Pancreas (tissue), 10 donors: ENCODE results near the gene GOLGA5. TPM values are rescaled to one million over a fixed set of nuclear protein-coding genes. Genes with fewer than 3 reads are reported as not detected.

ENCODE experiments used
- ATAC-seq, 4 donors: fragments of 200-7000 bp; cut with Tn5 transposase; one replicate each; pipeline versions ENCODE4 v1.8.0 to v1.9.1; 2020; ENCODE audit warnings: mild to moderate bottlenecking in 4 of 4, moderate library complexity in 4 of 4
- DNase-seq, 6 donors: peaks; one replicate each; pipeline ENCODE4 v3.0.0-alpha.2; 2020
- FAIRE-seq: peaks from 2 replicates; lab custom pipeline; 2012; peaks lifted over from hg19 to GRCh38; lab: Jason Lieb, UNC
- H3K27ac ChIP-seq, 4 donors: fragments of 200-600 bp; sonication (generic); 1 replicate in 3 of 4; 2 replicates in 1 of 4; pipeline versions ENCODE4 v1.5.0 to v1.8.0; 2020
- H3K27me3 ChIP-seq, 4 donors: fragments of 200-600 bp; one replicate each; pipeline ENCODE4 v1.8.0; 2021
- H3K36me3 ChIP-seq, 3 donors: fragments of 200-600 bp; sonication (generic) in 1 of 3; one replicate each; pipeline versions ENCODE4 v1.5.0 to v1.8.0; 2020 to 2021
- H3K4me1 ChIP-seq, 3 donors: fragments of 200-600 bp; one replicate each; pipeline ENCODE4 v1.8.0; 2021
- H3K4me3 ChIP-seq, 4 donors: fragments of 200-600 bp; sonication (generic) in 2 of 4; one replicate each; pipeline versions ENCODE4 v1.5.0 to v1.8.0; 2020 to 2021
- H3K9me3 ChIP-seq, 4 donors: fragments of 200-600 bp; one replicate each; pipeline ENCODE4 v1.8.0; 2021
- CTCF ChIP-seq, 4 donors: fragments of 200-600 bp; sonication (generic) in 3 of 4; IDR thresholded peaks; one replicate each; pipeline versions ENCODE4 v1.5.0 to v1.8.0; 2021; ENCODE audit warnings: antibody characterized with exemption in 4 of 4
- WGBS, 2 donors: extraction: QIAGEN DNeasy Blood & Tissue Kit; methylation state at CpG; one replicate each; pipeline ENCODE4 v1.1.7; 2013; 5-methylcytosine and 5-hydroxymethylcytosine counted together
- intact Hi-C, 3 donors: fragments of 100-400 bp; cut with DNase I; formaldehyde crosslinking; loops; one replicate each; pipeline versions ENCODE4 v1.11.1 to v1.14.2; 2022
- polyA plus RNA-seq, 2 donors: library from polyadenylated mRNA; stranded (reverse); fragments of 200-250 nt; gene quantifications; one replicate each; pipeline ENCODE4 v1.2.3, GENCODE V29; 2013
- total RNA-seq, 6 donors: library from RNA; stranded (reverse); fragmentation: NEBNext Ultra II Directional in 4 of 6; extraction: Animal tissue kit (Norgen Biotek cat#: 25700) in 4 of 6; gene quantifications; one replicate each; pipeline versions ENCODE4 v1.2.1 to v1.2.4, GENCODE V29; 2021 to 2023
- donor health status: healthy with polysubstance abuse.
- donor health status: DM: no; HTN: no; CAD: no; lungs with moderate emphysema.
- donor health status: DM: no; HTN: no; CAD: no.
- donor health status: control.
- donor health status: control.
- donor health status: Bipolar disorder and iron deficiency.
- donor health status: DM: yes; HTN: yes; CAD: no.
- donor health status: DM: no; HTN: no; CAD: no.
- donor health status: DM: no; HTN: no; CAD: no.
- donor health status: DM: yes; HTN: yes; CAD: no.

The GOLGA5 gene
- total and polyA plus RNA-seq, 8 donors: 12.8 to 22.6 (median 18.6) TPM

DNA sequence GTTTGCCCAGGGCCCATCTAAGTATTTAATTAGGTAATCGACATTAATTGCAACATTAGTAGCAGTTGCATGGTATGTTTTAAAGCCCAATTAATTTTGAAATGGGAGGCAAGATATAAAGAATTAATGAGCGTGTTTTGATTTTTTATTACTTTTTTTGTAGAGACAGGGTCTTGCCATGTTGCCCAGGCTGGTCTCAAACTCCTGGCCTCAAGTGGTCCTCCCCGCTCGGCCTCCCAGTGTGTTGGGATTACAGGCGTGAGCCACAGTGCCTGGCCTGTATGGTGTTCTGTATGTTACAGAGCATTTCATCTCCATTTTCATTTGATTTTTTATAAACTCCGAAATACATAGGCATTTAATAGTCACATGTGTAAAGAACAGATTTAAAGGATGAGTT is 856 bp downstream of the GOLGA5 start:
- 29 to 42% methylated on average over 6 of the region's 6 CpGs for WGBS, 2 donors
- DNase-seq (no peak), FAIRE-seq (no peak), ATAC-seq (no peak)
- peak overlapping the region; percentile 75 to 99 (median 90) for H3K4me3 ChIP-seq
- intact Hi-C loops: no loop called here
- H3K27me3 ChIP-seq: no peaks in the 10 kb centered on the region
- peaks cover 0 to 20% (median 2%) of the 10 kb centered on the region in 3 donors for H3K4me1 ChIP-seq
- peak overlapping the region in 3 of 4 donors; percentile 64 to 82 (median 81) for H3K27ac ChIP-seq
- no peaks in the 10 kb centered on the region for H3K9me3 ChIP-seq
- TF ChIP-seq CTCF (IDR thresholded peaks at IDR 0.05): no peak
- peaks cover 0 to 16% (median 10%) of the 10 kb centered on the region in 3 donors for H3K36me3 ChIP-seq

DNA sequence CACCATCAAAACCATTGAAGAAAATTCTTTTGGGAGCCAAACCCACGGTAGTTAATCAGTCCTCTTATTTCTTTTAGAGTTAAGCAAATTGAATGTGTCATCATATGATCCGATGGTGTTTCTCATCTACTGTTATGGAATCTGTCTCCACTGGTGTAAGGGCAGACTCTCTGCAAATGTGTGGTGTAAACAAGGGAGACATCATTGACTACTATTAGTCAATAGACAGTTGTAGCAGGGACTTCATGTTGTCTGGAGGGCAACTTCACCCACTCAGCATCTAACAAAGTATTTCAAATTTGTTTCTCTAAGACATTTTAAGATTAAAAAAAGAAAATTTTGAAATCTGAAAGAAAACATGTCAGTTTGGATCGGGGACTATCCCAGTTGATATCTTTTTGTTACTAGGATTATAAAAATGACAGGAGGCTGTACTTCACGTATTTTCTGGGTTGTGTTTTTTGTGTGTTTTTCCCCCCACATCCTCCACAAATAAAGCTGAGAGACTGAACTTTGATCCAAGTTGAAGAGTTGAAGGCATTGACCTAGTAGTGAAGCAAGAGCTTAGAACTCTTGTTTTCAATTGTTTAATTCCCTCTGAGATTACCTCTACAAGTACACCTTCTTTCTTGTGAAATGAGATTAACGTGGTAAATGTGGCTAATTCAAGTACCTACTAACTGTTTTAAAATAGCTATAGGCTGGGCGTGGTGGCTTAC is 4.0 kb downstream of the GOLGA5 start:
- Histone ChIP-seq H3K36me3 (peaks cover 0 to 16% (median 10%) of the 10 kb centered on the region in 3 donors), H3K4me1 (peaks cover 3 to 35% (median 13%) of the 10 kb centered on the region in 3 donors), H3K27me3 (no peaks in the 10 kb centered on the region), H3K4me3 (no peak overlapping the region), H3K27ac (no peak overlapping the region), H3K9me3 (no peaks in the 10 kb centered on the region)
- intact Hi-C loops: no loop called here
- no peak for DNase-seq
- no peak for FAIRE-seq
- no peak for ATAC-seq
- WGBS, 2 donors: 60 to 64% methylated on average over 6 of the region's 6 CpGs
- TF ChIP-seq CTCF (IDR thresholded peaks at IDR 0.05): no peak

DNA sequence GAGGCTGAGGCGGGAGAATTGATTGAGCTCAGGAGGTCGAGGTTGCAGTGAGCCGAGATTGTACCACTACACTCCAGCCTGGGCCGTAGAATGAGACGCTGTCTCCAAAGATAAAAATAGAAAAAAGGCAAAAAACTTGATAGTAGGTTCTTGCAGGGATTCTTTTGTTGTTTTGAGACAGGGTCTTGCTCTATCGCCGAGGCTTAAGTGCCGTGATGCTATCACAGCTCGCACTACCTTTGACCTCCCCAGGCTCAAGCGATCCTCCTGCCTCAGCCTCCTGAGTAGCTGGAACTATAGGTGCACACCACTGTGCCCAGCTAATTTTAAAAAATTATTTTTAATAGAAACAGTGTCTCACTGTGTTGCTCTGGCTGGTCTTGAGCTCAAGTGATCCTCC is 4.7 kb downstream of the GOLGA5 start:
- WGBS, 2 donors: 87 to 91% methylated on average over 10 of the region's 10 CpGs
- Histone ChIP-seq H3K4me3 (no peak overlapping the region), H3K27ac (no peak overlapping the region), H3K9me3 (no peaks in the 10 kb centered on the region), H3K36me3 (peaks cover 0 to 16% (median 10%) of the 10 kb centered on the region in 3 donors), H3K4me1 (peaks cover 3 to 37% (median 13%) of the 10 kb centered on the region in 3 donors), H3K27me3 (no peaks in the 10 kb centered on the region)
- FAIRE-seq (no peak), ATAC-seq (no peak), DNase-seq (no peak)
- no peak for TF ChIP-seq CTCF (IDR thresholded peaks at IDR 0.05)
- intact Hi-C loops: no loop called here

DNA sequence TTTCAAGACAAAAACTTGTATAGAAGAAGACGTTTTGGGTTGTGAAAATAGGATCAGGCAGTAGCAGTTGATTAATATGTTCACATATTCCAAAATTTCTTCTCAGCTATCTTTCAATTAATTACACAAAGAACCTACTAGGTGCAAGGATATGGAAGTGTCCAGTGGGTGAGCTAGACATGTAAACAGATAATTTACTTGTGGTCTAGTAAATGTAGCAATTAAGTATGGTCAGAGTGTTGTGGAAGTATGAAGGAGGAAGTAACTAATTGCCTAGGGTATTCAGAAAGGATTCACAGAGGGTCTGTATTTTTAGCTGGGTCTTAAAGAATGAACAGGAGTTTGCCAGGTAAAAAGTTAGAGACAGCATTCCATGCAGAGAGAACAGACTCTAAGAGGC is 5.9 kb downstream of the GOLGA5 start:
- no peaks in the 10 kb centered on the region for H3K9me3 ChIP-seq
- no peak for FAIRE-seq
- 70 to 86% methylated on average over 1 of the region's 1 CpG for WGBS, 2 donors
- intact Hi-C loops: no loop called here
- no peaks in the 10 kb centered on the region for H3K27me3 ChIP-seq
- peaks cover 0 to 16% (median 10%) of the 10 kb centered on the region in 3 donors for H3K36me3 ChIP-seq
- TF ChIP-seq CTCF (IDR thresholded peaks at IDR 0.05): no peak
- no peak for ATAC-seq
- peak overlapping the region in 1 of 4 donors; percentile 3 for H3K27ac ChIP-seq
- no peak overlapping the region for H3K4me3 ChIP-seq
- DNase-seq: no peak
- peaks cover 3 to 36% (median 13%) of the 10 kb centered on the region in 3 donors for H3K4me1 ChIP-seq

GRCh38 chr14:92800525-92800924 is 6.4 kb downstream of the GOLGA5 start:
- 21 to 38% methylated on average over 3 of the region's 3 CpGs for WGBS, 2 donors
- intact Hi-C loops: no loop called here
- no peaks in the 10 kb centered on the region for H3K9me3 ChIP-seq
- H3K4me1 ChIP-seq: peaks cover 3 to 32% (median 13%) of the 10 kb centered on the region in 3 donors
- H3K4me3 ChIP-seq: no peak overlapping the region
- DNase-seq (no peak), ATAC-seq (peak in 1 of 4 donors; percentile 6), FAIRE-seq (no peak)
- H3K27me3 ChIP-seq: no peaks in the 10 kb centered on the region
- peak overlapping the region in 1 of 4 donors; percentile 3 for H3K27ac ChIP-seq
- peaks cover 0 to 16% (median 10%) of the 10 kb centered on the region in 3 donors for H3K36me3 ChIP-seq
- TF ChIP-seq CTCF (IDR thresholded peaks at IDR 0.05): no peak
